Measurements from ENCODE around the gene PTPA.

DNA sequence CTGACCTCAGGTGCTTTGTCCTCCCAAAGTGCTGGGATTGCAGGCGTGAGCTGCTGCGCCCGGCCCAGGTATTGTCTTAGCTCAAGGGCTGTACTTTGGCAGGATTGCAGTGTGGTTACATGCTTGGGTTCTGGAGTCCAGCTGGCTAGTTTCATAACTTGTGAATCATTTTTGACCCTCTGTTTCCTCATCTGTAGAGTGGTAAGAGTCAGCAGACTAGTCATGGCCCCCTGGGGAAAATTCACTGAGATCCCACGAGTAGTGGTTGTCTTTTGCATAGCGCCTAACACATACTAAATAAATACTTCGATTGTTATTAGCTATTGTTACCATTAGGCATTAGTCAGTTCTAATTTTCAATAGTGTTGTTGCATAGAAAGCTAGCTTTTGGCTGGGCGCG is 14.3 kb downstream of the PTPA start:
- TF ChIP-seq, protein P1, sequence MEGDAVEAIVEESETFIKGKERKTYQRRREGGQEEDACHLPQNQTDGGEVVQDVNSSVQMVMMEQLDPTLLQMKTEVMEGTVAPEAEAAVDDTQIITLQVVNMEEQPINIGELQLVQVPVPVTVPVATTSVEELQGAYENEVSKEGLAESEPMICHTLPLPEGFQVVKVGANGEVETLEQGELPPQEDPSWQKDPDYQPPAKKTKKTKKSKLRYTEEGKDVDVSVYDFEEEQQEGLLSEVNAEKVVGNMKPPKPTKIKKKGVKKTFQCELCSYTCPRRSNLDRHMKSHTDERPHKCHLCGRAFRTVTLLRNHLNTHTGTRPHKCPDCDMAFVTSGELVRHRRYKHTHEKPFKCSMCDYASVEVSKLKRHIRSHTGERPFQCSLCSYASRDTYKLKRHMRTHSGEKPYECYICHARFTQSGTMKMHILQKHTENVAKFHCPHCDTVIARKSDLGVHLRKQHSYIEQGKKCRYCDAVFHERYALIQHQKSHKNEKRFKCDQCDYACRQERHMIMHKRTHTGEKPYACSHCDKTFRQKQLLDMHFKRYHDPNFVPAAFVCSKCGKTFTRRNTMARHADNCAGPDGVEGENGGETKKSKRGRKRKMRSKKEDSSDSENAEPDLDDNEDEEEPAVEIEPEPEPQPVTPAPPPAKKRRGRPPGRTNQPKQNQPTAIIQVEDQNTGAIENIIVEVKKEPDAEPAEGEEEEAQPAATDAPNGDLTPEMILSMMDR (IDR thresholded peaks at IDR 0.05), result no peak
- no peak for TF ChIP-seq POLR2AphosphoS5 (IDR thresholded peaks at IDR 0.05)
- TF ChIP-seq POLR2A (IDR thresholded peaks at IDR 0.05), result no peak

Measured in breast epithelium (tissue), 3 donors.